Activated T-helper 1 cell treated with anti-CD3 and anti-CD28 coated beads, Interleukin-12 subunit alpha, Interleukin-12 subunit beta, Interleukin-2, Interleukin-4 antibody, amounts not matched to agents 30 ng/mL and 10 ng/mL and 1 ng/mL, durations not matched to agents 14 hours and 24 hours and 36 hours (primary cell): ENCODE measurements around the gene ROPN1L. TPM values are rescaled to one million over a fixed set of nuclear protein-coding genes. Genes with fewer than 3 reads are reported as not detected.
"Not testable (repeated sequence)": the region's sequence is repeated elsewhere in the genome, so short reads cannot be mapped to it uniquely, and the experiment has no call there.

Experiments
- DNase-seq: peaks from one replicate; pipeline ENCODE4 v3.0.0; 2021; ENCODE audit warnings: low spot score
- H3K27ac Mint-ChIP-seq: one replicate; pipeline ENCODE4 v1.8.0; 2021; ENCODE audit warnings: mild to moderate bottlenecking, mixed read lengths
- H3K27me3 Mint-ChIP-seq: one replicate; pipeline ENCODE4 v1.8.0; 2022; ENCODE audit warnings: mild to moderate bottlenecking, moderate library complexity, mixed read lengths; ENCODE audit not compliant: insufficient read depth
- H3K36me3 Mint-ChIP-seq: one replicate; pipeline ENCODE4 v1.8.0; 2021; ENCODE audit warnings: low read depth, mixed read lengths
- H3K4me1 Mint-ChIP-seq: one replicate; pipeline ENCODE4 v1.8.0; 2021; ENCODE audit warnings: low read depth, mixed read lengths
- H3K4me3 Mint-ChIP-seq: one replicate; pipeline ENCODE4 v1.8.0; 2021; ENCODE audit warnings: mild to moderate bottlenecking, moderate library complexity, mixed read lengths
- H3K9me3 Mint-ChIP-seq: one replicate; pipeline ENCODE4 v1.8.0; 2021; ENCODE audit warnings: mixed read lengths
- intact Hi-C: fragments of 100-400 bp; cut with micrococcal nuclease; formaldehyde crosslinking; loops from one replicate; pipeline ENCODE4 v1.15.1; 2024
- total RNA-seq: library from RNA; stranded (reverse); gene quantifications from 2 replicates; pipeline ENCODE4 v1.2.3, GENCODE V29; 2022

ROPN1L gene
- total RNA-seq, 1 donor from 2014 or later, result 0.16 TPM

- Mint-ChIP-seq H3K27ac (no peak overlapping the region), H3K4me1 (peaks cover 5% of the 10 kb centered on the region), H3K27me3 (peaks cover 9% of the 10 kb centered on the region), H3K9me3 (no peaks in the 10 kb centered on the region), H3K36me3 (peaks cover 1% of the 10 kb centered on the region), H3K4me3 (no peak overlapping the region)
- intact Hi-C loops, result no loop called here
- DNase-seq, result no peak
Observed at GRCh38 chr5:10506535-10506934, 64.9 kb downstream of the ROPN1L start.

- Mint-ChIP-seq H3K4me3 (no peak overlapping the region), H3K9me3 (no peaks in the 10 kb centered on the region), H3K36me3 (peaks cover 1% of the 10 kb centered on the region), H3K27ac (no peak overlapping the region), H3K4me1 (peaks cover 5% of the 10 kb centered on the region), H3K27me3 (peaks cover 13% of the 10 kb centered on the region)
- DNase-seq, result no peak
- intact Hi-C loops, result no loop called here
Observed at GRCh38 chr5:10507575-10508096, 66.0 kb downstream of the ROPN1L start.

GRCh38 chr5:10509575-10509974, 67.9 kb downstream of the ROPN1L start:
- intact Hi-C loops, result no loop called here
- H3K4me1 Mint-ChIP-seq, result peaks cover 5% of the 10 kb centered on the region

GRCh38 chr5:10511741-10512640, 70.3 kb downstream of the ROPN1L start:
- no peak for DNase-seq
- Mint-ChIP-seq H3K36me3 (peaks cover 1% of the 10 kb centered on the region), H3K4me3 (no peak overlapping the region), H3K27ac (no peak overlapping the region), H3K27me3 (peaks cover 6% of the 10 kb centered on the region), H3K4me1 (peaks cover 5% of the 10 kb centered on the region), H3K9me3 (no peaks in the 10 kb centered on the region)
- intact Hi-C loops, result no loop called here

More at GRCh38 chr5:10509575-10509974, 67.9 kb downstream of the ROPN1L start:
- Mint-ChIP-seq H3K27ac (no peak overlapping the region), H3K36me3 (peaks cover 1% of the 10 kb centered on the region), H3K9me3 (no peaks in the 10 kb centered on the region), H3K27me3 (peaks cover 13% of the 10 kb centered on the region), H3K4me3 (no peak overlapping the region)
- no peak for DNase-seq

GRCh38 chr5:10513501-10514442, 72.1 kb downstream of the ROPN1L start:
- Mint-ChIP-seq H3K9me3 (no peaks in the 10 kb centered on the region), H3K27me3 (peaks cover 5% of the 10 kb centered on the region), H3K36me3 (peaks cover 1% of the 10 kb centered on the region), H3K4me1 (peaks cover 3% of the 10 kb centered on the region), H3K4me3 (no peak overlapping the region), H3K27ac (no peak overlapping the region)
- no peak for DNase-seq
- intact Hi-C loops, result no loop called here

- intact Hi-C loops, H3K4me1 Mint-ChIP-seq, DNase-seq, H3K36me3 Mint-ChIP-seq, H3K27ac Mint-ChIP-seq, H3K27me3 Mint-ChIP-seq, H3K9me3 Mint-ChIP-seq, H3K4me3 Mint-ChIP-seq: not testable (repeated sequence)
Observed at GRCh38 chr5:10514572-10514971, 72.9 kb downstream of the ROPN1L start.

Other genes with a start within 250 kb of the ROPN1L start
- gene ATPSCKMT, start 192.0 kb upstream of the ROPN1L start, total RNA-seq, result 25.1 and 30.4 TPM in 2 replicates
- gene CCT5, start 191.6 kb upstream of the ROPN1L start, total RNA-seq, result 511 and 512 TPM in 2 replicates
- gene CMBL, start 134.0 kb upstream of the ROPN1L start, total RNA-seq, result 0.20 and 0.29 TPM in 2 replicates
- gene MARCHF6, start 88.2 kb upstream of the ROPN1L start, total RNA-seq, result 98.8 and 109 TPM in 2 replicates
- 21.4 and 21.5 TPM in 2 replicates for gene ANKRD33B, start 122.2 kb downstream of the ROPN1L start, total RNA-seq